GM12864 (cell line): Measurements from ENCODE around the gene SRPK1.

Experiments used
- DNase-seq: peaks from one replicate; pipeline ENCODE4 v3.0.0-alpha.2; 2011; ENCODE audit warnings: low read depth
- H3K4me3 ChIP-seq: 2 replicates; pipeline ENCODE4 v1.5.1; 2011; ENCODE audit warnings: mild to moderate bottlenecking, low read depth, low read length, control low read depth
- CTCF ChIP-seq: IDR thresholded peaks from 2 replicates; pipeline ENCODE4 v1.5.1; 2011; ENCODE audit warnings: low read depth, mild to moderate bottlenecking, moderate library complexity, low read length, control low read depth, inconsistent platforms; ENCODE audit errors: missing control alignments

Gene SRPK1

GRCh38 chr6:35897486-35897885 is 23.4 kb downstream of the SRPK1 start:
- DNase-seq, result no peak
- H3K4me3 ChIP-seq, result no peak overlapping the region
- TF ChIP-seq CTCF, result no peak

- TF ChIP-seq CTCF, result no peak
- no peak for DNase-seq
- no peak overlapping the region for H3K4me3 ChIP-seq
These were observed 23.9 kb downstream of the SRPK1 start for GRCh38 chr6:35897036-35897435.

GRCh38 chr6:35896228-35896627 is 24.7 kb downstream of the SRPK1 start:
- no peak for DNase-seq
- no peak for TF ChIP-seq CTCF
- no peak overlapping the region for H3K4me3 ChIP-seq

DNA sequence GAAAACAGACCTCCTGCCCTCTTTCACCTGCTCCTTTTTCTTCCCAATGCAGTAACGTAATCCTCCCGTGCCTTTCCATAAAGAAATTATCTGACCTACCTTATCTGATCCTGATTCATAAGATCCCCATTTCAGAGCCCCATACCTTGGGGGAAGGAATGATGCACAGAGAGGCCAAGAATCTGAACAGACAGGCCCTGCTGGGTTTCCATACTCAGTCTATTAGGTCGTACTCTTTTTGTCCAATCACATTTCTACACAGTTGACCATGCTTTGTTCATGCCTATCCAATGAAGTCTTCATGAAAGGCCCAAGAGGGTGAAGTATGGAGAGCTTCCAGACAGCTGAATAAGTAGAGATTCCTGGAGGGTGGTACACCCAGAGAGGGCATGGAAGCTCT is 25.3 kb downstream of the SRPK1 start:
- TF ChIP-seq CTCF, result no peak
- no peak for DNase-seq
- no peak overlapping the region for H3K4me3 ChIP-seq

DNA sequence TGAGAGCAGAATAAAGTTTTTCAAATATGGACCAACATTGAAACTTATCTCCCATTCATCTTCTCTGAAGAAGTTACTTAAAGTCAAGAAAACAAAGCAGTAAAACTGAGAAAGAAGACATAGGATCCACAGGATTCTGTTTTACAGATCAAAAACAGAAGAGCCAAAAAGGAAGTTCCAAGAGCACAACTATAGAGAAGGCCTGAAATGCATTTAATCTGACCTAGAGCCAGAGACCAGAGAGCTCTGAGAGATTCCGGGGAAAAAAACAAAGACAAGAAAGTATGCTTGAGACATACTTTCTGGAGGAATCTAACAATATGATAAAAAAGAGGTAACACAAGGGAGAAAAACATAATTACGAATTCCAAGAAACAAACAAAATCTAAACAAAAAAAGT is 26.1 kb downstream of the SRPK1 start:
- TF ChIP-seq CTCF, result no peak
- DNase-seq, result no peak
- no peak overlapping the region for H3K4me3 ChIP-seq

GRCh38 chr6:35893246-35893645 is 27.7 kb downstream of the SRPK1 start:
- DNase-seq, result no peak
- H3K4me3 ChIP-seq, result no peak overlapping the region

DNA sequence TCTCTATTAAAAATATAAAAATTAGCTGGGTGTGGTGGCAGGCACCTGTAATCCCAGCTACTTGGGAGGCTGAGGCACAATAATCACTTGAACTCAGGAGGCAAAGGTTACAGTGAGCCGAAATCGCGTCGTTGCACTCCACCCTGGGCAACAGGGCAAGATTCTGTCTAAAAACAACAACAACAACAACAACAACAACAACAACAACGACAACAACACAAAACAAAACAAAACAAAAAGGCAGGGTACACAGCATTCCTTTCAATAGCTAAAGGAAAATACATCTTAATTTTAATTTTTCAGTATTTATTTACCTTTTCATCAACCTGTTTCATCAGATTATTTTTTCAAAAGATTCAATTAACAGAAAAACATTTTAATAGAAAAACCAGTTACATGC is 28.4 kb downstream of the SRPK1 start:
- no peak for DNase-seq
- no peak overlapping the region for H3K4me3 ChIP-seq
- TF ChIP-seq CTCF, result no peak

More at GRCh38 chr6:35893246-35893645, 27.7 kb downstream of the SRPK1 start:
- TF ChIP-seq CTCF, result no peak
